GM18873 (cell line): Measurements from ENCODE around the gene IQSEC1.
A peak's percentile ranks its signal among the peaks of the same experiment; 100 is the strongest.

Source experiments
- ATAC-seq: cut with Tn5 transposase; IDR thresholded peaks from one replicate; pipeline ENCODE4 v1.9.1; 2021; ENCODE audit warnings: mild to moderate bottlenecking, moderate library complexity, moderate number of reproducible peaks; ENCODE audit not compliant: unreplicated experiment, low FRiP score

Gene IQSEC1

GRCh38 chr3:13087320-13087990, 14.2 kb upstream of the IQSEC1 start:
- no peak for ATAC-seq

GRCh38 chr3:13086531-13086981, 13.3 kb upstream of the IQSEC1 start:
- no peak for ATAC-seq

- no peak for ATAC-seq
Measured at GRCh38 chr3:13085846-13086179, 12.6 kb upstream of the IQSEC1 start.

- ATAC-seq: no peak
Measured at GRCh38 chr3:13085081-13085845, 12.0 kb upstream of the IQSEC1 start.

- no peak for ATAC-seq
Measured at GRCh38 chr3:13083898-13084297, 10.7 kb upstream of the IQSEC1 start.

GRCh38 chr3:13083254-13083653, 10.0 kb upstream of the IQSEC1 start:
- ATAC-seq: no peak

- ATAC-seq: no peak
Measured at GRCh38 chr3:13082677-13083076, 9.4 kb upstream of the IQSEC1 start.

GRCh38 chr3:13081603-13082360, 8.6 kb upstream of the IQSEC1 start:
- ATAC-seq: no peak

- ATAC-seq: no peak
Measured at GRCh38 chr3:13080591-13080990, 7.4 kb upstream of the IQSEC1 start.

- no peak for ATAC-seq
Measured at GRCh38 chr3:13080026-13080425, 6.8 kb upstream of the IQSEC1 start.

- ATAC-seq: no peak
Measured at GRCh38 chr3:13079510-13079909, 6.3 kb upstream of the IQSEC1 start.

GRCh38 chr3:13079051-13079450, 5.8 kb upstream of the IQSEC1 start:
- ATAC-seq: no peak

GRCh38 chr3:13078163-13078905, 5.1 kb upstream of the IQSEC1 start:
- no peak for ATAC-seq

GRCh38 chr3:13077431-13078162, 4.4 kb upstream of the IQSEC1 start:
- ATAC-seq: no peak

GRCh38 chr3:13075986-13076654, 2.9 kb upstream of the IQSEC1 start:
- no peak for ATAC-seq

GRCh38 chr3:13075318-13075717, 2.1 kb upstream of the IQSEC1 start:
- no peak for ATAC-seq

- ATAC-seq: no peak
Measured at GRCh38 chr3:13074006-13074375, 762 bp upstream of the IQSEC1 start.

GRCh38 chr3:13072600-13073325, 466 bp downstream of the IQSEC1 start:
- no peak for ATAC-seq

GRCh38 chr3:13072239-13072599, 1.0 kb downstream of the IQSEC1 start:
- ATAC-seq: peak; percentile 46
